ENCODE measurements around the gene BDKRB2. TPM values are rescaled to one million over a fixed set of nuclear protein-coding genes. Genes with fewer than 3 reads are reported as not detected.
A peak's percentile ranks its signal among the peaks of the same experiment; 100 is the strongest.

Gene BDKRB2
- total RNA-seq, 1 donor from 2014 or later: 3.8 TPM

GRCh38 chr14:96271421-96271762, 66.8 kb downstream of the BDKRB2 start:
- TF ChIP-seq CTCF (IDR thresholded peaks at IDR 0.05; ENCODE audit: partially characterized antibody, unreplicated experiment): no peak
- peaks cover 1% of the 10 kb centered on the region for H3K9me3 Mint-ChIP-seq (ENCODE audit: unreplicated experiment)
- no peak overlapping the region for H3K4me3 Mint-ChIP-seq (ENCODE audit: unreplicated experiment)
- H3K4me1 Mint-ChIP-seq (ENCODE audit: low read depth, unreplicated experiment): peaks cover 1% of the 10 kb centered on the region
- no peak overlapping the region for H3K27ac Mint-ChIP-seq (ENCODE audit: unreplicated experiment)
- H3K27me3 Mint-ChIP-seq (ENCODE audit: unreplicated experiment): peaks cover 6% of the 10 kb centered on the region
- DNase-seq: no peak
- H3K36me3 Mint-ChIP-seq (ENCODE audit: unreplicated experiment): peaks cover 12% of the 10 kb centered on the region

GRCh38 chr14:96272777-96273473, 68.3 kb downstream of the BDKRB2 start:
- Mint-ChIP-seq H3K4me1 (ENCODE audit: low read depth, unreplicated experiment) (peaks cover 6% of the 10 kb centered on the region), H3K27ac (ENCODE audit: unreplicated experiment) (no peak overlapping the region), H3K27me3 (ENCODE audit: unreplicated experiment) (peaks cover 6% of the 10 kb centered on the region), H3K9me3 (ENCODE audit: unreplicated experiment) (no peaks in the 10 kb centered on the region), H3K4me3 (ENCODE audit: unreplicated experiment) (no peak overlapping the region), H3K36me3 (ENCODE audit: unreplicated experiment) (peaks cover 12% of the 10 kb centered on the region)
- no peak for TF ChIP-seq CTCF (IDR thresholded peaks at IDR 0.05; ENCODE audit: partially characterized antibody, unreplicated experiment)
- DNase-seq: no peak

- Mint-ChIP-seq H3K9me3 (ENCODE audit: unreplicated experiment) (no peaks in the 10 kb centered on the region), H3K4me3 (ENCODE audit: unreplicated experiment) (no peak overlapping the region), H3K4me1 (ENCODE audit: low read depth, unreplicated experiment) (peaks cover 6% of the 10 kb centered on the region), H3K27me3 (ENCODE audit: unreplicated experiment) (peaks cover 6% of the 10 kb centered on the region), H3K27ac (ENCODE audit: unreplicated experiment) (no peak overlapping the region), H3K36me3 (ENCODE audit: unreplicated experiment) (peaks cover 12% of the 10 kb centered on the region)
- no peak for TF ChIP-seq CTCF (IDR thresholded peaks at IDR 0.05; ENCODE audit: partially characterized antibody, unreplicated experiment)
- DNase-seq: no peak
Measured at GRCh38 chr14:96273629-96274028, 69.0 kb downstream of the BDKRB2 start.

GRCh38 chr14:96274122-96274521, 69.5 kb downstream of the BDKRB2 start:
- no peak for DNase-seq
- Mint-ChIP-seq H3K27ac (ENCODE audit: unreplicated experiment) (no peak overlapping the region), H3K27me3 (ENCODE audit: unreplicated experiment) (peaks cover 6% of the 10 kb centered on the region), H3K36me3 (ENCODE audit: unreplicated experiment) (peaks cover 12% of the 10 kb centered on the region), H3K9me3 (ENCODE audit: unreplicated experiment) (no peaks in the 10 kb centered on the region), H3K4me1 (ENCODE audit: low read depth, unreplicated experiment) (peaks cover 6% of the 10 kb centered on the region), H3K4me3 (ENCODE audit: unreplicated experiment) (peak overlapping the region; percentile 50)
- no peak for TF ChIP-seq CTCF (IDR thresholded peaks at IDR 0.05; ENCODE audit: partially characterized antibody, unreplicated experiment)

- Mint-ChIP-seq H3K36me3 (ENCODE audit: unreplicated experiment) (peaks cover 12% of the 10 kb centered on the region), H3K27ac (ENCODE audit: unreplicated experiment) (no peak overlapping the region), H3K27me3 (ENCODE audit: unreplicated experiment) (peaks cover 6% of the 10 kb centered on the region), H3K4me3 (ENCODE audit: unreplicated experiment) (no peak overlapping the region), H3K9me3 (ENCODE audit: unreplicated experiment) (no peaks in the 10 kb centered on the region), H3K4me1 (ENCODE audit: low read depth, unreplicated experiment) (peaks cover 10% of the 10 kb centered on the region)
- TF ChIP-seq CTCF (IDR thresholded peaks at IDR 0.05; ENCODE audit: partially characterized antibody, unreplicated experiment): no peak
- DNase-seq: no peak
Measured at GRCh38 chr14:96274543-96274942, 69.9 kb downstream of the BDKRB2 start.
